Activated CD8-positive, alpha-beta T cell treated with anti-CD3 and anti-CD28 coated beads for 36 hours (primary cell): ENCODE results near the gene ZNF521. TPM values are rescaled to one million over a fixed set of nuclear protein-coding genes. Genes with fewer than 3 reads are reported as not detected.

ENCODE experiments used
- ATAC-seq: fragments of 200-7000 bp; cut with Tn5 transposase; one replicate; pipeline ENCODE4 v1.10.0; 2021; ENCODE audit warnings: mild to moderate bottlenecking, moderate library complexity
- CTCF ChIA-PET: fragments of 350-600 bp; sonication (Branson Sonifier 250); formaldehyde crosslinking; loops from one replicate; lab custom pipeline; 2021; ENCODE audit warnings: antibody characterized with exemption; lab: Charles Lee
- POLR2A ChIA-PET: fragments of 350-600 bp; sonication (Branson Sonifier 250); formaldehyde crosslinking; loops from one replicate; lab custom pipeline; 2021; ENCODE audit warnings: antibody characterized with exemption; lab: Charles Lee
- DNase-seq: peaks from one replicate; pipeline ENCODE4 v3.0.0-alpha.2; 2020
- H3K27ac Mint-ChIP-seq: one replicate; pipeline ENCODE4 v1.8.0; 2021; ENCODE audit warnings: mild to moderate bottlenecking, mixed read lengths
- H3K27me3 Mint-ChIP-seq: one replicate; pipeline ENCODE4 v1.8.0; 2021; ENCODE audit warnings: mixed read lengths
- H3K36me3 Mint-ChIP-seq: one replicate; pipeline ENCODE4 v1.8.0; 2021; ENCODE audit warnings: low read depth, mixed read lengths
- H3K4me1 Mint-ChIP-seq: one replicate; pipeline ENCODE4 v1.8.0; 2021; ENCODE audit warnings: low read depth, mixed read lengths
- H3K4me3 Mint-ChIP-seq: one replicate; pipeline ENCODE4 v1.8.0; 2021; ENCODE audit warnings: mild to moderate bottlenecking, moderate library complexity, mixed read lengths
- H3K9me3 Mint-ChIP-seq: one replicate; pipeline ENCODE4 v1.8.0; 2021; ENCODE audit warnings: mixed read lengths
- intact Hi-C: fragments of 100-400 bp; cut with micrococcal nuclease; formaldehyde crosslinking; loops from one replicate; pipeline ENCODE4 v1.10.0; 2022
- total RNA-seq, 2 experiments: library from RNA; stranded (reverse); gene quantifications; one replicate each; pipeline ENCODE4 v1.2.3, GENCODE V29; 2021
- TF ChIP-seq, protein P1 (sequence below): fragments of 200-600 bp; IDR thresholded peaks from one replicate; pipeline ENCODE4 v1.8.0; 2022; ENCODE audit warnings: antibody characterized with exemption, mild to moderate bottlenecking

ZNF521 gene
- total RNA-seq, 2 experiments from 2014 or later, result not detected

DNA sequence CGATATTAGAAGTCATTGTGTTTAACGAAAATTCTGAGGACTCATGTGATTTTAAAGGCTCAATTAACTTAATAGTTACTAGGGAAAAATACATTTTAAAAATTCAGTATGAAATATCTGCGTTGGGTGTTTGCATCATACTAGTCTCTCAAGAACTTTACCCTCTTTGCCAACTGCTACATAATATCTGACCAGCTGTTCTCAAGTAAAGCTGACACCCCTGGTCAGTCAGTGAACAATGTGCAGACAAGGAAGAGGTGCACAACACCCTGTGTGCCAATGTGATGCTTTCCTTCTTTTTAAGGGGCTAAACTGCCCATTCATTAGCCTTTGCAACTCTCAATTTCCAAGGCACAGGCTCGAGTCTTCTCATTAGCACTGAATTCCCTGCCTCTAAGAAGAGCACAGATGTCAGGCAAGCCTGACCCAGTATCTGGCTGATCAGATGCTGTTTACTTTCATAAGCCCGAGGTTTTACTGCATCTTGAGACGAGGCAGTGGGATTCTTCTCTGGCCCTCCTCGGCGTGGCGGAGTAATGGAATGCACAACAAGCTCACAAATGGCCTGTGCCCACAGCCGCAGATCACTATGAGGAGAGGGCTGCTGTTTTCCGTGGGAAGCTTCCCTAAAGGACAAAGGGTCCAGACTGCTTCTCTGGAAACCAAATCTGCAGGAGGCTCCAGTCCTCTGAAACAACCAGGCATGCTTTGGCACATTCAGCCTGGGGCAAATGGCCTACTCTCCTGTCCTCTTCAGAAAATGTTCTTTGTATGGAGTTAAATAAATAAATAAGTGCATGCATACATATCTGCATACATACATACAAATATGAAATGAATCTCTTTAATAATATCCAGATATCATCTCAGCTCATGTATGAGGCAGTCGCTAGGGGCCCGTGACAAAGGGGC lies 240.3 kb downstream of the ZNF521 start:
- H3K27ac Mint-ChIP-seq, result no peak overlapping the region

DNA sequence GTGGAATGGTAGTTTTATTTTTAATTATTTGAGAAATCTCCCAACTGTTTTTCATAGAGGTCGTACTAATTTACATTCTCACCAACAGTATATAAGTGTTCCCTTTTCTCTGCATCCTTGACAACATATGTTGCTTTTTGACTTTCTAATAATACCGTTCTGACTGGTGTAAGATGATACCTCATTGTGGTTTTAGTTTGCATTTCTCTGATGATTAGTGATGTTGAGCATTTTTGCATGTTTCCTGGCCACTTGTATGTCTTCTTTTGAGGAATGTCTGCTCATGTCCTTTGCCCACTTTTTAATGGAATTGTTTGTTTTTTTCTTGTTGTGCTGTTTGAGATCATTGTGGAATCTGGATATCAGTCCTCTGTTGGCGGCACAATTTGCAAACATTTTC lies 242.5 kb downstream of the ZNF521 start:
- no peak overlapping the region for H3K4me3 Mint-ChIP-seq
- H3K9me3 Mint-ChIP-seq, result no peaks in the 10 kb centered on the region
- no peak overlapping the region for H3K27ac Mint-ChIP-seq
- intact Hi-C loops, result no loop called here
- TF ChIP-seq, protein P1, sequence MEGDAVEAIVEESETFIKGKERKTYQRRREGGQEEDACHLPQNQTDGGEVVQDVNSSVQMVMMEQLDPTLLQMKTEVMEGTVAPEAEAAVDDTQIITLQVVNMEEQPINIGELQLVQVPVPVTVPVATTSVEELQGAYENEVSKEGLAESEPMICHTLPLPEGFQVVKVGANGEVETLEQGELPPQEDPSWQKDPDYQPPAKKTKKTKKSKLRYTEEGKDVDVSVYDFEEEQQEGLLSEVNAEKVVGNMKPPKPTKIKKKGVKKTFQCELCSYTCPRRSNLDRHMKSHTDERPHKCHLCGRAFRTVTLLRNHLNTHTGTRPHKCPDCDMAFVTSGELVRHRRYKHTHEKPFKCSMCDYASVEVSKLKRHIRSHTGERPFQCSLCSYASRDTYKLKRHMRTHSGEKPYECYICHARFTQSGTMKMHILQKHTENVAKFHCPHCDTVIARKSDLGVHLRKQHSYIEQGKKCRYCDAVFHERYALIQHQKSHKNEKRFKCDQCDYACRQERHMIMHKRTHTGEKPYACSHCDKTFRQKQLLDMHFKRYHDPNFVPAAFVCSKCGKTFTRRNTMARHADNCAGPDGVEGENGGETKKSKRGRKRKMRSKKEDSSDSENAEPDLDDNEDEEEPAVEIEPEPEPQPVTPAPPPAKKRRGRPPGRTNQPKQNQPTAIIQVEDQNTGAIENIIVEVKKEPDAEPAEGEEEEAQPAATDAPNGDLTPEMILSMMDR, result no peak
- POLR2A ChIA-PET, result no interaction called here
- CTCF ChIA-PET, result no interaction called here
- ATAC-seq (no peak), DNase-seq (no peak)
- H3K36me3 Mint-ChIP-seq, result no peaks in the 10 kb centered on the region
- no peaks in the 10 kb centered on the region for H3K4me1 Mint-ChIP-seq
- H3K27me3 Mint-ChIP-seq, result no peaks in the 10 kb centered on the region

More for the DNA sequence above, 240.3 kb downstream of the ZNF521 start:
- DNase-seq (no peak), ATAC-seq (no peak)
- intact Hi-C loops, result no loop called here
- ChIA-PET CTCF (no interaction called here), POLR2A (interaction anchor here (0.7 kb wide), 1 partner anchor 395 kb away, joined by 3 read pairs; no protein-coding TSS in a partner anchor)
- Mint-ChIP-seq H3K27me3 (no peaks in the 10 kb centered on the region), H3K4me1 (no peaks in the 10 kb centered on the region), H3K4me3 (no peak overlapping the region), H3K9me3 (no peaks in the 10 kb centered on the region), H3K36me3 (no peaks in the 10 kb centered on the region)
- TF ChIP-seq, protein P1, result no peak

DNA sequence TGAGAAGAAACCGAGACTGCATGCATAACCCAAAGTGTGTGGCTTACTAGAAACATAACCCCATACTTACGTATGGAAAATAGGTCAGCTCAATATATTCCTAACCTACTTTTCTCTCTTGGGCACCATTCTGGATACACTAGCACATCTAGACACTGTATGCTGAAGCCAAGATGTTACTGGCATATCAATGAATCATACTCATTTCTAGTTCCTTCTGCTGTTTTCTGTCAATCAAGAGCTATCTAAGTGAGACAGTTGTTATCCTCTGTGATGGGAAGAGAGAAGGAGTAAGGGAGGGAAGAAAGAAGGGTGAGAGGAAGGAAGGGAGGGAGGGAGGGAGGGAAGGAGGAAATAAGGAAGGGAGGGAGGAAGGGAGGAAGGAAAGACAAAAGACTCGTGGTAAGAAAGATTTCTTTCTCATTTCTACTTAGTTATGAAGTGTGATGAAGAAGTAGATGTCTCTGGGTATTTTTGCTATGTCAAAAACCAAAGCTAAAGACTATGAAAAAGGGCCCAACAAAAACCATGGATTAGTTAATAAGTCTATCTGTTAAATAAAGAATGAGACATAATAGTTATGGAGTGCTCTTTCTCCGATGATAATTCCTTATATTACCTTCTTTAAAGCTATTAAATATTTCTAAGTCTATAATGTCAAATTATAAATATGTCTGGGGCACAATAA lies 248.4 kb downstream of the ZNF521 start:
- DNase-seq (no peak), ATAC-seq (no peak)
- no peaks in the 10 kb centered on the region for H3K36me3 Mint-ChIP-seq
- H3K27me3 Mint-ChIP-seq, result peaks cover 3% of the 10 kb centered on the region
- TF ChIP-seq, protein P1, result no peak
- H3K4me1 Mint-ChIP-seq, result no peaks in the 10 kb centered on the region
- H3K27ac Mint-ChIP-seq, result no peak overlapping the region
- ChIA-PET POLR2A (no interaction called here), CTCF (no interaction called here)
- intact Hi-C loops, result no loop called here
- H3K9me3 Mint-ChIP-seq, result no peaks in the 10 kb centered on the region
- no peak overlapping the region for H3K4me3 Mint-ChIP-seq

DNA sequence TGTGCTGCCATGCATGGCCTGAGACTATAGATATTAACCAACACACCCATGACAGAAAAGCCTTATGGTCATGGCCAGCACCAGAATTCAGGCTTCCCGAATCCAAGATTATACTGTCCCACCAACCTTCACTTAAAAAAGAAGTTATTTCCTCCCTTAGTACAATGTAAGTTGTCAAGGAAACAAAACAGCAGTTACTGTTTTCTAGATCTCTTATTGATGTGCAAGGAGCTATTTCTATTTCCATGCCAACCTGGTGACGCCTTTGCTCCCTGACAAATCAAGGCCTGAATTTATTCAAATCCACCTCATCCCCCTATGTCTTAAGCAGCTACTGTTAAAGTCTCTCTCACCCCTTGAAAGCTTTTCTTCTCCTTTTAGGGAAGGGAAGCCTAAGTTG lies 249.3 kb downstream of the ZNF521 start:
- ChIA-PET POLR2A (no interaction called here), CTCF (no interaction called here)
- DNase-seq (no peak), ATAC-seq (no peak)
- no peak overlapping the region for H3K4me3 Mint-ChIP-seq
- H3K27ac Mint-ChIP-seq, result no peak overlapping the region
- H3K27me3 Mint-ChIP-seq, result peaks cover 3% of the 10 kb centered on the region
- H3K9me3 Mint-ChIP-seq, result no peaks in the 10 kb centered on the region
- no peaks in the 10 kb centered on the region for H3K36me3 Mint-ChIP-seq
- TF ChIP-seq, protein P1, result no peak
- intact Hi-C loops, result no loop called here
- no peaks in the 10 kb centered on the region for H3K4me1 Mint-ChIP-seq

DNA sequence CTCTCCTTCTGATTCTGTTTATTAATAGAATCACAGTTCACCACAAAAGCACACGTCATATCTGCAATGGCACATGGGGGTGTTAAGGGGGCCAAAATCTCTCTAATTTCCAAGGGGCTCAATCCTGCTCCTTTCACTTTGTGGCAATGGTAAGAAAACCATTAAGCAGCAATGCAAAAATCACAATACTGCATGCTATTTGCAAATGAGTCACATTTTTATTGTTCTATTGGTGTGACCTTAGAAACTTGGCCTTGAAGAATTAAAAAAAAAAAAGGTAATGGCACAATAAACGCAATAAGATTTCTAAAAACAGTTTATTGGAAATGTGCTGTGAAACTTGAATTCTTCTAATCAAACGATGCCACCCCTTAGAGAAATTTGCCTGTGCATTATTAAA lies 251.5 kb downstream of the ZNF521 start:
- Mint-ChIP-seq H3K4me3 (no peak overlapping the region), H3K27me3 (peaks cover 3% of the 10 kb centered on the region), H3K36me3 (no peaks in the 10 kb centered on the region), H3K4me1 (no peaks in the 10 kb centered on the region), H3K27ac (no peak overlapping the region), H3K9me3 (no peaks in the 10 kb centered on the region)
- ATAC-seq (no peak), DNase-seq (no peak)
- intact Hi-C loops, result no loop called here
- ChIA-PET CTCF (interaction anchor here (0.6 kb wide), 1 partner anchor 416 kb away, joined by 3 read pairs; no protein-coding TSS in a partner anchor), POLR2A (no interaction called here)
- TF ChIP-seq, protein P1, result no peak
